ENCODE measurements around the gene ANKRD55.
"Not testable (repeated sequence)": the region's sequence is repeated elsewhere in the genome, so short reads cannot be mapped to it uniquely, and the experiment has no call there.

- TF ChIP-seq GLIS1, CTCF, ZNF133, KLF16 (tag by site-specific recombination; IDR thresholded peaks at IDR 0.05): not testable (repeated sequence)
- TF ChIP-seq, protein P1, sequence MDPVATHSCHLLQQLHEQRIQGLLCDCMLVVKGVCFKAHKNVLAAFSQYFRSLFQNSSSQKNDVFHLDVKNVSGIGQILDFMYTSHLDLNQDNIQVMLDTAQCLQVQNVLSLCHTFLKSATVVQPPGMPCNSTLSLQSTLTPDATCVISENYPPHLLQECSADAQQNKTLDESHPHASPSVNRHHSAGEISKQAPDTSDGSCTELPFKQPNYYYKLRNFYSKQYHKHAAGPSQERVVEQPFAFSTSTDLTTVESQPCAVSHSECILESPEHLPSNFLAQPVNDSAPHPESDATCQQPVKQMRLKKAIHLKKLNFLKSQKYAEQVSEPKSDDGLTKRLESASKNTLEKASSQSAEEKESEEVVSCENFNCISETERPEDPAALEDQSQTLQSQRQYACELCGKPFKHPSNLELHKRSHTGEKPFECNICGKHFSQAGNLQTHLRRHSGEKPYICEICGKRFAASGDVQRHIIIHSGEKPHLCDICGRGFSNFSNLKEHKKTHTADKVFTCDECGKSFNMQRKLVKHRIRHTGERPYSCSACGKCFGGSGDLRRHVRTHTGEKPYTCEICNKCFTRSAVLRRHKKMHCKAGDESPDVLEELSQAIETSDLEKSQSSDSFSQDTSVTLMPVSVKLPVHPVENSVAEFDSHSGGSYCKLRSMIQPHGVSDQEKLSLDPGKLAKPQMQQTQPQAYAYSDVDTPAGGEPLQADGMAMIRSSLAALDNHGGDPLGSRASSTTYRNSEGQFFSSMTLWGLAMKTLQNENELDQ (tag by site-specific recombination; IDR thresholded peaks at IDR 0.05; ENCODE audit: low read depth): not testable (repeated sequence)
These were observed 9.1 kb upstream of the ANKRD55 start for GRCh38 chr5:56242271-56242670.

All from HEK293 (cell line).